CD1c-positive myeloid dendritic cell (primary cell): ENCODE measurements around the gene RBFOX2.
"Not testable (repeated sequence)": the region's sequence is repeated elsewhere in the genome, so short reads cannot be mapped to it uniquely, and the experiment has no call there.

ENCODE experiments used
- DNase-seq: peaks from one replicate; pipeline ENCODE4 v3.0.0-alpha.2; 2016; ENCODE audit errors: extremely low spot score

RBFOX2 gene

DNA sequence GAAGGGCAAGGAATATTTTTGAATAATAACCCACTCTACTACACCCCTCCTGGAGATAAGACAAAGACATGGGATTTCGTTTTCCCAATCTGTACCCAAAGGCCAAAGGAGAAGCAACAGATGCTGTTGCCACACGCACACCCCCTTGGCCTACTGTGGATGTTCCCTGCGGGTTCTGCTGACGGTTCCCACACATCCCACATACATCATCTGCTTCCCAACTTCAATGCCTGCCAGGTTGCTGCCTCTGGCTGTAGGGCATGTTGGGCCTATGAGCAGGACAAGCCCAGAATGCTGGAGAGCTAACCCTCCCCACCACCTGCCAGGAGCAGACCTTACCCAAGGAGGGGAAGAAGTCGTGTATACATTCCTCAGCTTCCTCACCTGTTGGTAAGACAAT is 13.6 kb upstream of the RBFOX2 start:
- no peak for DNase-seq

DNA sequence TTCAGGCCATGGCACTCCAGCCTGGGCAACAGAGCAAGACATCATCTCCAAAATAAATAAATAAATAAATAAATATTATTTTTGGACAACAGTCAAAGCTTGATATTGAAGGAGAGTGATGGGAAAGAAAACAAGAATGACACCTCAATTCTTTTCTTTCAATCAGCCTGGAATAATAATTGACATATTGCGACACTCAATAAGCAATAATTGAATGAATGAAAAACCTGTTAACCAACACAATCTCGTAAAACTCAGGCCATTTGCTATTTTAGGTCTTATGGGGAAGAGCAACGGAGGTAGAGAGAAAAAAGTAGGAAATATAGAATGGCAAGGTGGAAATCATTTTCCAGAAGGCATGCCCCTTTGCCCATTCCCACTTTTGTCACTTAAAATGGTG is 10.5 kb upstream of the RBFOX2 start:
- no peak for DNase-seq

- no peak for DNase-seq
Observed at GRCh38 chr22:36037102-36037758, 8.6 kb upstream of the RBFOX2 start.

DNA sequence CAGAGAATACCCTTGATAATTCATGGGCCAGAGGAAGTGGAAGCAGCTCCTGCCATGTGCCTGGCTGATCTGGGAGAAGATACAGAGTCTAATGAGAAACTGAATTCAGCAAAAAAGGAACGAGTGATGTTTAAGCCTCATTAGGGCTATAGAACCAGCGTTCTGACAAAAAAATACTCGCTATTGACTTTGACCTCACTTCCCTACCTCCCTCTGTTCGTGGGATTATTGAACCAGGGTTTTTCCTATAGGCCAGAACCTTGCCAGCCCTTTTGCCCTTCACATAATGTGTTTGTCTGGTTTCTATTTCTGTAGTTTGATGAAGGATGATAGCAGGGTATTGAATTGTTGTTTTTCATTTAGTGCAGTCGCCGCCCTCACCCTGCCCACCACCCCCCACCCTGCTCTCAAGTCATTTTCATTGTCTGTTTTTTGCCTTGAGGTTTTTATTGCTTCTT is 7.6 kb upstream of the RBFOX2 start:
- DNase-seq: no peak

- no peak for DNase-seq
Observed at GRCh38 chr22:36032611-36033010, 4.0 kb upstream of the RBFOX2 start.

GRCh38 chr22:36029406-36029755 is 757 bp upstream of the RBFOX2 start:
- DNase-seq: no peak

GRCh38 chr22:36027935-36028645 is 534 bp downstream of the RBFOX2 start:
- no peak for DNase-seq

- no peak for DNase-seq
Observed at GRCh38 chr22:36027579-36027934, 1.1 kb downstream of the RBFOX2 start.

DNA sequence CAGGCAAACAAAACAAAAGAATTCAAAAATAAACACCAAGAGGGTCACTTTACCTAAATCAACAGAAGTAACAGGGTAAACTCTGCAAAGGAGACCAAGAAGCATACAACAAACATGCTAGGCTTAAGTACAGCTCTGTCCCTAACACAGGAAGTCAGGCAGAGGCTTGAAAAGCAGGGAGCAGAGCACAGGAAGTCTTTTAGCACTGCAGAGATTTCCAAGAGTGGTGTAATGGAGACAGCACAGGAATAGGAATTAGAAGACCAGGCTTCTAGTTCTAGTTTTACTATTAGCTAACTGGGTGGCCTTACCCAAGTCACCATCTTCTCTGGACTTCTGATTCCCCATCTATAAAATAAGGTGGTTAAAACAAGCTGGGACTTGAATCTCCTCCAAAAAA is 1.9 kb downstream of the RBFOX2 start:
- no peak for DNase-seq

- no peak for DNase-seq
Observed at GRCh38 chr22:36022697-36023096, 5.9 kb downstream of the RBFOX2 start.

DNA sequence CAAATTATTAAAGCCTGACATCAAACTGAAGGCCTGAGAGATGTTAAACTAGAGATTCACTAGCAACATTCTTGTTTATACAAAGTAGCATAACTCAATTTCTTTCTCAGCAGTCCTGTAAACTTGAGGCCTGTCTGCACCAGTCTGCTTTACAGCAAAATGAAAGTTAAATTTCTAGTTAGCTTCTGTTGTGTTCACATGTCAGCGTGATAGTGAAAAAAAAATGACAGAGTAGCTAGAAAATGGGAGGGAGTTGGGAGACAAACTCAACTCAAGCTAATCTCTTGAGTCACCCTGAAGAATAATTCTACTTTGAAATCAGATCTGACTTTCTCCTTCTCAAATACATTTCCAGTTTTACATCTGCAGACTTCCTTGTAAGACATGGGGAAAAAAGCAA is 6.5 kb downstream of the RBFOX2 start:
- no peak for DNase-seq

DNA sequence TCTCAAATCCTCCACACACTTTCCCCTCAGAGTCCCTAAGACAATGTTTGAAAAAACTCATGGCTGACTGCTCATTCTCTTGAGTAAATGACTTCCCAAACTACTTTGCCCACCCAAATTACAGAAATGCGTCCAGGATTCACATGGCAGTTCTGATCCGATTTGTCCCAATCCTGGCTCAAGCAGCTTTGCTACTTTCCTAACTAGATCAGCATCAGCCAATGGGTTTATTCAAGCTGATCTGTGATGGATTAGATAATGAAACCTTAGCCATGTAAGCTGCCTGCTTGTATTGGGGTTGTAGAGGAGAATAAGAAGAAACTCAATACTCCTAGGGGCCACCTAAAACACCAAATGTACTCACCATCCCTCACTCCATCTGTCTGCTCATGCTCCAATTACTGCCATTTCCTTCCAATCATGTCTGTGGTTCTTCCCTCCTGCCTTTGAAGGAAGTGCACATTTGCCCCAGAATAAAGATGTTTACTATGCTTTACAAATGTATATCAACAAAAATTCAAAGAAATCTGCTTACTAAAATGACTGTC is 6.9 kb downstream of the RBFOX2 start:
- DNase-seq: no peak

- DNase-seq: not testable (repeated sequence)
Observed at GRCh38 chr22:36020865-36021264, 7.8 kb downstream of the RBFOX2 start.

GRCh38 chr22:36017651-36018091 is 11.0 kb downstream of the RBFOX2 start:
- no peak for DNase-seq

- DNase-seq: no peak
Observed at GRCh38 chr22:36016684-36017083, 11.9 kb downstream of the RBFOX2 start.

GRCh38 chr22:36015811-36016529 is 12.7 kb downstream of the RBFOX2 start:
- DNase-seq: no peak

- DNase-seq: no peak
Observed at GRCh38 chr22:36015155-36015810, 13.3 kb downstream of the RBFOX2 start.

DNA sequence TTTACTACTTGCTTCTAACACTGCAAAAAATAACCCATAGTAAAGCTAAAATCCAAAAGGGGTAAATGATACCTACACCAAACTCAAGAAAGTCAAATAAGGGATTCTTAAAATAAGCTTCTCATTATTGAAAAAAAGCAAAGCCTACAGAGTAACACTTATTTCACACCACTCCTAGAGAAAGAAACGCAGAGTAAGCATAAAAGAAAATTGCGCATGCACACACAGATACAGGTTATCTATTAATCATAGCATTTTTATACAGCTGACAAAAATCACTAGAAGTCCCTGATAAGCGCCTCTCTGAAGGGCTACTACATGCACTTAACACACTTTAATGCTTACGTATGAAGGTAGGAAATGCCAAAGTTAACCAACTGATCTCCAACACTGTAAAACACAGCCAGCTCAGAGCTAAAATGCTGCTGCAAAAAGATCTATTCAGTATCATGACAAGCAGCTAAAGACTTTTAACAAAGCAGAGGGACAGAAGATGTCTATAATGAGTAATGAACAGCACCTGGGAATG is 14.0 kb downstream of the RBFOX2 start:
- no peak for DNase-seq

DNA sequence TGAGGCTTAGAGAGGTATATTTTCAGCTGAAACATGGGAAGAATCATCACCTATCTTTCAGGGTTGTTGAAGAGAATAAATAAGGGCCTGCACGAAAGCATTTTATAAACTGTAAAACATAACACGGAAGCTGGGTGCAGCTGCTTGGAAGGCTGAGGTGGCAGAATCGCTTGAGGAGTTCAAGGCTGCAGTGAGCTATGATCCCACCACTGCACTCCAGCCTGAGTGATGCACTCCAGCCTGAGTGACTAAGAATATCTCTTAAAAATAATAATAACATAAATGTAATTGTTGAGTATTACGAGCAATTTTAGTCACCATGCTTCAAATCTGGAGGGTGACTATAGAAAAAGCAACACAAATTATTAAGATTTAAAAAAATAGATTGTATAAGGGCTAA is 16.3 kb downstream of the RBFOX2 start:
- no peak for DNase-seq

GRCh38 chr22:36010882-36011281 is 17.7 kb downstream of the RBFOX2 start:
- no peak for DNase-seq

- no peak for DNase-seq
Observed at GRCh38 chr22:36010090-36010489, 18.5 kb downstream of the RBFOX2 start.

- no peak for DNase-seq
Observed at GRCh38 chr22:36009085-36009484, 19.5 kb downstream of the RBFOX2 start.
